Measurements from ENCODE around the gene ANKRD23. TPM values are rescaled to one million over a fixed set of nuclear protein-coding genes. Genes with fewer than 3 reads are reported as not detected.

The ANKRD23 gene
- total and polyA plus RNA-seq, 2 of the 13 experiments (the other 11 are each of a cell fraction or from before 2014, with no cell fraction given): 1.5 to 1.6 TPM

DNA sequence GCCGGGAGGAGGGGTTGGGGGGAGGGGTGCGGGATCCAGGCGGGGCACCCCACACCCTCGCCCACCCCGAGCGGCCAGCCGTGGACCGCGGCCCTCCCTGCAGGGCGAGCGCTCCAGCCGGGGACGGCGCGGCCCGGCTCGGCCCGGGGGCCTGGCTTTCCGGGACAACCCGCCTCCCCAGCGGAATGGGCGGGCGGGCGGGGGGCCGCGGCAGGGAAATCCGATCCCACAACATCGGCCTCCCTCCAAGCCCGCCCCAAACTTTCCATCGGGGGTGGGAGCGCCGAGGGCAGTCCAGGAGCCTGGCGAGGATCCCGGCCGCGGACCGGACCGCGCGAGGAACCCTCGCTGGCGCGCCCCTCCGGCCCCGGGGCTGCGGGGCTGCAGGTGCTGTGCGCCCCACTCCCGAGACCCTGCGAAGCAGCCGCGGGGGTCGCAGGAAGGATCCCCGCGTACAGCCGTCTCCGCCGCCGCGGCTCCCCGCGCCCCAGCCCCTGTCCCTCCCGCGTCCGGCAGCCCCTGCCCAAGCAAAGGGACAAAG is 25.5 kb upstream of the ANKRD23 start (continued):
- TF ChIP-seq, protein P1, sequence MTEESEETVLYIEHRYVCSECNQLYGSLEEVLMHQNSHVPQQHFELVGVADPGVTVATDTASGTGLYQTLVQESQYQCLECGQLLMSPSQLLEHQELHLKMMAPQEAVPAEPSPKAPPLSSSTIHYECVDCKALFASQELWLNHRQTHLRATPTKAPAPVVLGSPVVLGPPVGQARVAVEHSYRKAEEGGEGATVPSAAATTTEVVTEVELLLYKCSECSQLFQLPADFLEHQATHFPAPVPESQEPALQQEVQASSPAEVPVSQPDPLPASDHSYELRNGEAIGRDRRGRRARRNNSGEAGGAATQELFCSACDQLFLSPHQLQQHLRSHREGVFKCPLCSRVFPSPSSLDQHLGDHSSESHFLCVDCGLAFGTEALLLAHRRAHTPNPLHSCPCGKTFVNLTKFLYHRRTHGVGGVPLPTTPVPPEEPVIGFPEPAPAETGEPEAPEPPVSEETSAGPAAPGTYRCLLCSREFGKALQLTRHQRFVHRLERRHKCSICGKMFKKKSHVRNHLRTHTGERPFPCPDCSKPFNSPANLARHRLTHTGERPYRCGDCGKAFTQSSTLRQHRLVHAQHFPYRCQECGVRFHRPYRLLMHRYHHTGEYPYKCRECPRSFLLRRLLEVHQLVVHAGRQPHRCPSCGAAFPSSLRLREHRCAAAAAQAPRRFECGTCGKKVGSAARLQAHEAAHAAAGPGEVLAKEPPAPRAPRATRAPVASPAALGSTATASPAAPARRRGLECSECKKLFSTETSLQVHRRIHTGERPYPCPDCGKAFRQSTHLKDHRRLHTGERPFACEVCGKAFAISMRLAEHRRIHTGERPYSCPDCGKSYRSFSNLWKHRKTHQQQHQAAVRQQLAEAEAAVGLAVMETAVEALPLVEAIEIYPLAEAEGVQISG (CRISPR knock-in tag; IDR thresholded peaks at IDR 0.05): no peak
- TF ChIP-seq ZSCAN25 (CRISPR knock-in tag; IDR thresholded peaks at IDR 0.05): no peak; the same call in 1 of the 2 replicates
- 0 out of 2 replicates have a peak, but pooled peaks have one; percentile 30 for TF ChIP-seq FOXM1 (CRISPR knock-in tag; IDR thresholded peaks at IDR 0.05)
- TF ChIP-seq, protein P2, sequence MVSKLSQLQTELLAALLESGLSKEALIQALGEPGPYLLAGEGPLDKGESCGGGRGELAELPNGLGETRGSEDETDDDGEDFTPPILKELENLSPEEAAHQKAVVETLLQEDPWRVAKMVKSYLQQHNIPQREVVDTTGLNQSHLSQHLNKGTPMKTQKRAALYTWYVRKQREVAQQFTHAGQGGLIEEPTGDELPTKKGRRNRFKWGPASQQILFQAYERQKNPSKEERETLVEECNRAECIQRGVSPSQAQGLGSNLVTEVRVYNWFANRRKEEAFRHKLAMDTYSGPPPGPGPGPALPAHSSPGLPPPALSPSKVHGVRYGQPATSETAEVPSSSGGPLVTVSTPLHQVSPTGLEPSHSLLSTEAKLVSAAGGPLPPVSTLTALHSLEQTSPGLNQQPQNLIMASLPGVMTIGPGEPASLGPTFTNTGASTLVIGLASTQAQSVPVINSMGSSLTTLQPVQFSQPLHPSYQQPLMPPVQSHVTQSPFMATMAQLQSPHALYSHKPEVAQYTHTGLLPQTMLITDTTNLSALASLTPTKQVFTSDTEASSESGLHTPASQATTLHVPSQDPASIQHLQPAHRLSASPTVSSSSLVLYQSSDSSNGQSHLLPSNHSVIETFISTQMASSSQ (IDR thresholded peaks at IDR 0.05; ENCODE audit: low read depth): no peak
- TF ChIP-seq, protein P2 (CRISPR knock-in tag; IDR thresholded peaks at IDR 0.05; ENCODE audit: borderline replicate concordance): no peak; the same call in 1 of the 2 replicates
- TF ChIP-seq MED1 (CRISPR knock-in tag; IDR thresholded peaks at IDR 0.05): no peak
- TF ChIP-seq EED (CRISPR knock-in tag; IDR thresholded peaks at IDR 0.05): no peak
- no peak for TF ChIP-seq SNAPC2 (CRISPR knock-in tag; IDR thresholded peaks at IDR 0.05)
- no peak for TF ChIP-seq GLI4 (CRISPR knock-in tag; IDR thresholded peaks at IDR 0.05; ENCODE audit: borderline replicate concordance)
- no peak for TF ChIP-seq ZNF496 (CRISPR knock-in tag; IDR thresholded peaks at IDR 0.05; ENCODE audit: insufficient replicate concordance)
- TF ChIP-seq, protein P3, sequence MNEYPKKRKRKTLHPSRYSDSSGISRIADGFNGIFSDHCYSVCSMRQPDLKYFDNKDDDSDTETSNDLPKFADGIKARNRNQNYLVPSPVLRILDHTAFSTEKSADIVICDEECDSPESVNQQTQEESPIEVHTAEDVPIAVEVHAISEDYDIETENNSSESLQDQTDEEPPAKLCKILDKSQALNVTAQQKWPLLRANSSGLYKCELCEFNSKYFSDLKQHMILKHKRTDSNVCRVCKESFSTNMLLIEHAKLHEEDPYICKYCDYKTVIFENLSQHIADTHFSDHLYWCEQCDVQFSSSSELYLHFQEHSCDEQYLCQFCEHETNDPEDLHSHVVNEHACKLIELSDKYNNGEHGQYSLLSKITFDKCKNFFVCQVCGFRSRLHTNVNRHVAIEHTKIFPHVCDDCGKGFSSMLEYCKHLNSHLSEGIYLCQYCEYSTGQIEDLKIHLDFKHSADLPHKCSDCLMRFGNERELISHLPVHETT (CRISPR knock-in tag; conservative IDR thresholded peaks at IDR 0.05): no peak
- no peak for TF ChIP-seq HNRNPL (IDR thresholded peaks at IDR 0.05; ENCODE audit: low read depth, low read length)
- TF ChIP-seq, protein P4, sequence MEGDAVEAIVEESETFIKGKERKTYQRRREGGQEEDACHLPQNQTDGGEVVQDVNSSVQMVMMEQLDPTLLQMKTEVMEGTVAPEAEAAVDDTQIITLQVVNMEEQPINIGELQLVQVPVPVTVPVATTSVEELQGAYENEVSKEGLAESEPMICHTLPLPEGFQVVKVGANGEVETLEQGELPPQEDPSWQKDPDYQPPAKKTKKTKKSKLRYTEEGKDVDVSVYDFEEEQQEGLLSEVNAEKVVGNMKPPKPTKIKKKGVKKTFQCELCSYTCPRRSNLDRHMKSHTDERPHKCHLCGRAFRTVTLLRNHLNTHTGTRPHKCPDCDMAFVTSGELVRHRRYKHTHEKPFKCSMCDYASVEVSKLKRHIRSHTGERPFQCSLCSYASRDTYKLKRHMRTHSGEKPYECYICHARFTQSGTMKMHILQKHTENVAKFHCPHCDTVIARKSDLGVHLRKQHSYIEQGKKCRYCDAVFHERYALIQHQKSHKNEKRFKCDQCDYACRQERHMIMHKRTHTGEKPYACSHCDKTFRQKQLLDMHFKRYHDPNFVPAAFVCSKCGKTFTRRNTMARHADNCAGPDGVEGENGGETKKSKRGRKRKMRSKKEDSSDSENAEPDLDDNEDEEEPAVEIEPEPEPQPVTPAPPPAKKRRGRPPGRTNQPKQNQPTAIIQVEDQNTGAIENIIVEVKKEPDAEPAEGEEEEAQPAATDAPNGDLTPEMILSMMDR (CRISPR knock-in tag; IDR thresholded peaks at IDR 0.05): no peak
- TF ChIP-seq, protein P5, sequence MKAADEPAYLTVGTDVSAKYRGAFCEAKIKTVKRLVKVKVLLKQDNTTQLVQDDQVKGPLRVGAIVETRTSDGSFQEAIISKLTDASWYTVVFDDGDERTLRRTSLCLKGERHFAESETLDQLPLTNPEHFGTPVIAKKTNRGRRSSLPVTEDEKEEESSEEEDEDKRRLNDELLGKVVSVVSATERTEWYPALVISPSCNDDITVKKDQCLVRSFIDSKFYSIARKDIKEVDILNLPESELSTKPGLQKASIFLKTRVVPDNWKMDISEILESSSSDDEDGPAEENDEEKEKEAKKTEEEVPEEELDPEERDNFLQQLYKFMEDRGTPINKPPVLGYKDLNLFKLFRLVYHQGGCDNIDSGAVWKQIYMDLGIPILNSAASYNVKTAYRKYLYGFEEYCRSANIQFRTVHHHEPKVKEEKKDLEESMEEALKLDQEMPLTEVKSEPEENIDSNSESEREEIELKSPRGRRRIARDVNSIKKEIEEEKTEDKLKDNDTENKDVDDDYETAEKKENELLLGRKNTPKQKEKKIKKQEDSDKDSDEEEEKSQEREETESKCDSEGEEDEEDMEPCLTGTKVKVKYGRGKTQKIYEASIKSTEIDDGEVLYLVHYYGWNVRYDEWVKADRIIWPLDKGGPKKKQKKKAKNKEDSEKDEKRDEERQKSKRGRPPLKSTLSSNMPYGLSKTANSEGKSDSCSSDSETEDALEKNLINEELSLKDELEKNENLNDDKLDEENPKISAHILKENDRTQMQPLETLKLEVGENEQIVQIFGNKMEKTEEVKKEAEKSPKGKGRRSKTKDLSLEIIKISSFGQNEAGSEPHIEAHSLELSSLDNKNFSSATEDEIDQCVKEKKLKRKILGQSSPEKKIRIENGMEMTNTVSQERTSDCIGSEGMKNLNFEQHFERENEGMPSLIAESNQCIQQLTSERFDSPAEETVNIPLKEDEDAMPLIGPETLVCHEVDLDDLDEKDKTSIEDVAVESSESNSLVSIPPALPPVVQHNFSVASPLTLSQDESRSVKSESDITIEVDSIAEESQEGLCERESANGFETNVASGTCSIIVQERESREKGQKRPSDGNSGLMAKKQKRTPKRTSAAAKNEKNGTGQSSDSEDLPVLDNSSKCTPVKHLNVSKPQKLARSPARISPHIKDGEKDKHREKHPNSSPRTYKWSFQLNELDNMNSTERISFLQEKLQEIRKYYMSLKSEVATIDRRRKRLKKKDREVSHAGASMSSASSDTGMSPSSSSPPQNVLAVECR (CRISPR knock-in tag; IDR thresholded peaks at IDR 0.05; ENCODE audit: borderline replicate concordance): no peak
- no peak for TF ChIP-seq MED8 (CRISPR knock-in tag; IDR thresholded peaks at IDR 0.05; ENCODE audit: insufficient replicate concordance)

Measured in HepG2 (cell line).